Pulmonary artery endothelial cell (primary cell): ENCODE results near the gene DLG2. TPM values are rescaled to one million over a fixed set of nuclear protein-coding genes. Genes with fewer than 3 reads are reported as not detected.

Experiments
- DNase-seq: peaks from one replicate; pipeline ENCODE4 v3.0.0-alpha.2; 2011; ENCODE audit warnings: low read depth, low spot score
- total RNA-seq: library from RNA; depleted of rRNA; stranded (reverse); fragments of >200 nt; gene quantifications from 2 replicates; pipeline ENCODE4 v1.2.3, GENCODE V29; 2014

DLG2 gene
- total RNA-seq, 1 donor from 2014 or later: 0.66 TPM

- DNase-seq: no peak
Observed at GRCh38 chr11:84503503-84503902, 1123.6 kb downstream of the DLG2 start.

- no peak for DNase-seq
Observed at GRCh38 chr11:84501750-84502149, 1125.4 kb downstream of the DLG2 start.

DNA sequence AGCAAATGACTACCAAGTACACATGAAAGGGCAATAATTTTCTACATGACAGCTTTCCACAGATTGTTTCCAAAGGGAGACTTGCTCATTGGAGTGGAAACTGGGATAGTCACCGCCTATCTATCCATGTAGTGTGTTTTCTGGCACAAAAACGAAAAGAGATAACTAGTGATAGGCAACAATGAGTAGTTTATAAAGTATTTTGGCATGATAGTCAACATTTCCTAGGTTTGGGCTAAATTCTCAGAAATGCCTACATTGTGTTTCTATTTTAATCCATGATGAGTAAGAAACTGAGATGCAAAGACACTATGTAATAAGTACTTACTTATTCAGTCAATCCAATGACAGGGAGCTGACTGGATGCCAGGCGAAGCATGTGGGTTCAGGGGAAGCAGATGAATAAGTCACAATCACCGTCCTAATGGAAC, 1129.1 kb downstream of the DLG2 start:
- DNase-seq: no peak

DNA sequence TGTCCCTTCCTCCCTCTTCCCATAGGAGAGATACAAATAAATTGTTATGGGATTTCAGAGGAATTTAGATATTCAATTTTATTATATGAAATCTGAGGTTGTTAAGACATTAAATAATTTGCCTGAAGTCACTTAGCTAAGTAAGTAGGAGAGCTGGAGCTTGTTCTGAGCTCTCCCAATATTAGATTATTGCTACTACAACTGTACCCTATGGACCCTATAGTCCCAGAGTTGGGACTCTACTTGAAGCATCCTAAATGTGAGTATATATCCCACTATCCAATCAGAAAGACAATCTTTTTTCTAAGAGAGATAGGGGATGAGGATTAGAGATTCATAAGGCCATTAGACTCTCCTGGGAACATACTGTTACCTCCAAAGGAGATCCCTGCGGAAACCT, 1130.0 kb downstream of the DLG2 start:
- DNase-seq: no peak

DNA sequence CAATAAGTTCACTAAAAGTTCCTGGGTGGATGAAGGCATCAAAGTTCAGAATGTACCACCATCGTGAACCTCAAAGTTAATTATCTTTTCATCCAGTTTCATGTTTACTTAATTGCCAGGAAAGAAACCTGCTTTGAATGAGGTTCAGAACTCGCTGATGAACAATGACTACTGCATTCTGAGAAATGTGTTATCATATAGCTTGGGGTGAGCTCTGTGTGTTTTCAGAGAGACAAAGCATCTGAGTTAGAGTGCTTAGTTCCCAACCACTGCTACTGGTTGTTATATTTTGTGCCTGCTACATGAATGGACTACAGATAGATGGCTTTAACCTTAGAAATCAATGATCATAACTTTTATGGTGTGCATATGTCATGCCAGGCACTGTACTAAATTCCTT, 1131.0 kb downstream of the DLG2 start:
- DNase-seq: no peak

GRCh38 chr11:84480131-84480530, 1147.0 kb downstream of the DLG2 start:
- no peak for DNase-seq

GRCh38 chr11:84476581-84476980, 1150.6 kb downstream of the DLG2 start:
- DNase-seq: no peak

GRCh38 chr11:84471501-84471900, 1155.6 kb downstream of the DLG2 start:
- DNase-seq: no peak

DNA sequence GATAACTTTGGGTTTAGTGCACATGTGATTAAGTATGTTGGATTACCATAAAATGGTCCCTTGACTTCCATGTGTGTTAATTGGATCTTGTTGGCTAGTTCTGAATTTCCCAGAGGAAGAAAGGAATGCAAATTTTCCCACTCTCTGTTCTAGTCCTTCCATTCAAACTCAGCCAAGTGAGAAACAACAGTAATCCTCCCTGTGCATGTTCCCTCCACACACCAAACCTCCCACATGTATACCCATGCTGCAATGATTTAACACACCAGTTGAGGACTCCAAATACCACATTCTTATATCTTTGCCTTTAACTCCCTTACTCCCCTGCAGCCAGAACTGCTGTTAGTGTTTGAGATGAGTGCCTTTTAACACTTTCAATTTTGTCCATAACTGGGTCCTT, 1158.9 kb downstream of the DLG2 start:
- DNase-seq: no peak

DNA sequence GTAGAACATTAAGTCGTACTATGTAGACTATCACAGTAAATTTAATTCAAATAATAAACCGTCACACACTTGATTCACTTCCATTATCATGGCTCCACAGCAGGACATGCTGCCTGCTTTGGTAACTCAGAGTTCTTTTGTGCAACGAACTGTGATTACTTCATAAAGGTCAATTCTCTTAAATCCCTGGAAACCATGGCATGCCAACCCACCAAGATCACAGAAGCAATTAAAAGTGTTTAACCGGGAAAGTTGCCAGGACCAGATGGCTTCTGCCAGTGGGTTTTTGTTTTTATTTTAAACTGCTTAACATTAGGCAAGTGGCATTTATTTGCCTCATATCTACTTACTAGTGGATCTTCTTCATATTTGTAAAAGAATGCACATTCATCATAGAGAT, 1162.1 kb downstream of the DLG2 start:
- DNase-seq: no peak

- DNase-seq: no peak
Observed at GRCh38 chr11:84455691-84456090, 1171.5 kb downstream of the DLG2 start.

- no peak for DNase-seq
Observed at GRCh38 chr11:84452211-84452610, 1174.9 kb downstream of the DLG2 start.

DNA sequence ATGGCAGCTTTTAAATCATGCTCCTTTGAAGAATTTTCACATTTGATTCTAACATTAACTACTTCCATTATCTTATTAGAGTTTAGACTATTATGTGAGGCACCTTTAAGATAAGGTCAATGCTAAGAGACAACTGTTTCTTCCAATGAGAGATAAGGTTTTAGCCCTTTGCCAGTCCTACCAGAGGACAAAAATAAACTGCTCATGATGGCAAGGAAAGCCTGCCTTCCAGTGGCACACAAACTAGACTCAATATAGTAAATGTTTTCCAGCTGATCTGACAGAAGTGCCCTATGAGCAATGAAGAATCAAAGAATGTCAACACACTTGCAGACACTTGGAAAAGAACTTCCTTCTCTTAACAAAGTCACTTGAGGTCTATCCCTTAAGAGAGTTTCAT, 1188.6 kb downstream of the DLG2 start:
- DNase-seq: no peak

GRCh38 chr11:84437071-84437980, 1189.8 kb downstream of the DLG2 start:
- DNase-seq: no peak

- DNase-seq: no peak
Observed at GRCh38 chr11:84430661-84431060, 1196.5 kb downstream of the DLG2 start.

GRCh38 chr11:84425673-84426072, 1201.5 kb downstream of the DLG2 start:
- DNase-seq: no peak

DNA sequence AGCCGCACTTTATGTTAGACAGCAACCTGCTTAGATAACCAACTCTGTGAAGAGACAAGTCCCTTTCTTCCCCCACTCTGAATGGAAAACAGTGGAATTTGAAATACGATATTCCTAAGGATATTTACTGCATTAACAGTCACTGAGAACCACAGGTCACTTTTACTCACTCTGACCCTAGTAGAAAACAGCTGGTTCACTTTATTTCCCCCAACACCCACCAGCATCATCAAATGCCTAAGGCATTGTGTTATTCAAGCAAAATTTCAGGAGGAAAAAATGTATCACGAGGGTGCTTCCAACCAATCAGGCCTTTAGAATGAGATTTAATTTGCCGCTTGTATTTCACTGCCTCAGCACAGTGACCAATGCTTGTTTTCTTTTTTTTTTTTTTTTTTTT, 1206.9 kb downstream of the DLG2 start:
- no peak for DNase-seq

GRCh38 chr11:84419616-84420015, 1207.5 kb downstream of the DLG2 start:
- no peak for DNase-seq

DNA sequence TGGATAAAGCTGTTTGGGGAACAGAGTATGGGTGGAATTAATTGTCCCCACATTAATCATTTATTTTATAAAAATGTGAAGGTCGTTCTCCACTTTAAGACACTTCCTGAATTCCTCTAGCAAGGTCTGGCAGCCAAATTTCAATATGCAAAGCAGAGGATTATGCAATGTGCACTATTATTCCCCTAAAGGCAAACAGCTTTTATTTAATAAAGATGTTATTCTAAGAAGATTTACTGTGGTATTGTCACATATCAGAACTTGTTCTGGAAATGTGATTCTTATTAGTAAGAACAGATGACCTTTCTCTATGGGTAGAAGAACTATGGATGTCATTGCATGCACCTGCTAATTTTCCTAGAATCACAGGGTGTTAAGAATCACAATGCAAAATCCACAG, 1212.2 kb downstream of the DLG2 start:
- no peak for DNase-seq

GRCh38 chr11:84413549-84413948, 1213.6 kb downstream of the DLG2 start:
- DNase-seq: no peak

DNA sequence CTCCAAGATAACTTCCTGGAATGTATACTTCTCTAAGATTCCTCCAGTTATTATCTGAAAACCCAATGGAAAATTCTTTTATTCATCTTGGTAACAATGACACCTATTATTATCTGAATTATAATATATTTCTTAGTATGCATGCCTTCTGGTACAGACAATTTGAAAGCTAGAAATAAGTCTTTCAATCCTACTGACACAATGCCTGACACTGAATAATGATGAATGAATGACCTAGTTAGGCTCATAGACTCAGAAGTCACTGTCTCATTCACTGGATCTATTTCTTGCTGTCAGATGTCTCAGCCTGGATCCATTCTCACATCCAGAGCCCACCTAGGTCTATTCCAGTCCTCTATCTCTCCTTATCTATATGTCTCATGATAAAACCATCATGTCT, 1214.3 kb downstream of the DLG2 start:
- DNase-seq: no peak

- no peak for DNase-seq
Observed at GRCh38 chr11:84408946-84409411, 1218.2 kb downstream of the DLG2 start.

DNA sequence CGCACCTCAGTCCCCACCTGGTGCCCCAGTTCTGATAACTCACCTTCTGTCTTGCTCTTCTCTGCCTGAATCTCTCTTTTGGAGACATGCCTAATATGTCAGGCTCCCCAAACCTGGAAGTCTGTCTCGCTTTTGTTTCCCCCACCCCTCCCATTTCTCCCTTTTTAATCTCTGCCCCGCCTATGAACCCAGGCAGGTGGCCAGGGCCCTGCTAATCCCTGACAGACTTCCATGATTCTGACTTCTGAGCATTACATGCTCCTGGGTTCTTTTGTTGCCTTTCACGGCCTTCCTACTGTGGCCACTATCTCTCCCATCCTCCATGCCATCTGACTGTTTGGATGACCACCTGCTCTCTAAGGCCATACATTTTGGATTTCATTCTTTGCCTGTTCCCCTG, 1220.1 kb downstream of the DLG2 start:
- no peak for DNase-seq
